GM19328 (cell line): Measurements from ENCODE around the gene GPR146.
"Not testable (repeated sequence)": the region's sequence is repeated elsewhere in the genome, so short reads cannot be mapped to it uniquely, and the experiment has no call there.

Experiments
- ATAC-seq: cut with Tn5 transposase; IDR thresholded peaks from one replicate; pipeline ENCODE4 v1.9.1; 2021; ENCODE audit warnings: mild to moderate bottlenecking, moderate library complexity; ENCODE audit not compliant: unreplicated experiment

Gene GPR146

DNA sequence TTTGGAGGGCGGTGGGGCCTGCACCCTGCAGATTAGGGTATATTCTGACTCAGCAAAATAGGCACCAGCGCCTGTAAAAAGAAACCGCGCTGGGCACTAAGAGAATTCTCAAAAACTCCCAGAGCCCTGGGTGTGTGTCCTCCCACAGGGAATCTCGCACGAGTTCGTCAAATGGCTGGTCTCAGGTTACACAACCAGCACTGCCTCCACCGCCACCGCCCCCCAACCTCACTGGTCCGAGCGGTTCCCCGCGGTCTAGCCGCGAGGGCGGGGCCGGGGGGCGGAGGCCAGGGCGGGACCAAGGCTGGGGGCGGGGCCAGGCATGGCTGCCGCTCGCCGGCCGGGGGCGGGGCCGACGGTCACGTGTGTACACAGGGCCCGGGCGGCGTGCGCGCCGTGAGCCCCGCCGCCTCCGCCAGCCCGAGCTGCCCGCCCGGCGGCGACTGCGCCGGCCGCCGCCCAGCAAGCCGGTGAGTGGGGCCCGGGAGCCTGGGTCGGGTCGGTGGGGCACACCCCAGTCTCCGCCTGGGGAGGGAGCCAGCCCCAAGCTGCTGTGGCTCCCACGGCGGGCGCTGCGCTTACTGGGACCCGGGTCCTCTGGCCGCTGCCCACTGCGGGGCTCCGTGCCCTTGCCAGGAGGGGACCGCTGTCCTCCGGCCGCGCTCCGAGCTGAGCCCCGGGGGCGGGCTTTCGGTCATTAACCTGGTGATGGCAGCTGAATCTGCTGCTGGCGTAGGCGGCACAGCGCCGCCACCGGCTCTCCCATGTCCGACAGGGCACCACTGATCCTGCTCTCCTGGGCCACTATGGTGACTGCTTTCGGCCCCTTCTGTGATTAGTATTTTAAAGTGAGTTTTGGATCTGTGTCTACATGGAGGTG is at the start of gene GPR146:
TSS of gene GPR146 (plus strand) at position 358 of the 880 bp plus-strand sequence. CDS start 12,970 bp downstream, outside the sequence.
- peak; percentile 95 for ATAC-seq

DNA sequence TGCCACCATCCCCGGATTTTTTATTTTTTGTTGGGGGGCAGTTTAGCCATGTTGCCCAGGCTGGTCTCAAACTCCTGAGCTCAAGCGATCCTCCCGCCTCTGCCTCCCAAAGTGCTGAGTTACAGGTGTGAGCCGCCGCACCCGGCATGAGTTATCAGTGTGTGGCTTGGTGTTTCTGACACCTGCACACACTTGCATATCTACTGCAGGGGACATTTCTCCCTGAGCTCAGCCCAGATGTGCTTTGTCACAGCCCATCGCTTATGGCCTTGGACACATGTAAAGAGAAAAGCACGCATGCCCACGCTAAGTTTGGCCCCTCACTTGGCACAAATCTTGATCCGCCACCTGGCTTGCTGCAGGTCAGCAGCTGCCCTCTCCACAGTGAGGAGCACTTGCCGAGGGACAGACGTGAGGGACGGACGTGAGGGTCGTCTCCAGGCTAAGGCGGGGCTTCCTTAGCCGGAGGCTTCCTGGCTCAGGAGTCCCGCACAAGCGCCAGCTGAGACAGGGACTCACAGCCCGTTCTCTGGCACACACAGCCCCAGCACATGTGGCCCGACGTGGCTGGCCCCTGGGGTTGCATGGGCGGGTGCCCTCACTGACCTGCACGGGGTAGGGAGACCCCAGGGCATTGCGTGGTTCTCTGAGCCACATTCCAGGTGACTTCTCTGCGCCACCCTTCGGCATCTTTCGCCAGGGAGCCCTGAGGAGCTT is 49.6 kb upstream of the GPR146 start:
- ATAC-seq = no peak

GRCh38 chr7:995571-995970 is 48.8 kb upstream of the GPR146 start:
- ATAC-seq = no peak

GRCh38 chr7:996079-996872 is 48.1 kb upstream of the GPR146 start:
- no peak for ATAC-seq

GRCh38 chr7:997404-998395 is 46.6 kb upstream of the GPR146 start:
- no peak for ATAC-seq

GRCh38 chr7:999149-999879 is 45.0 kb upstream of the GPR146 start:
- no peak for ATAC-seq

DNA sequence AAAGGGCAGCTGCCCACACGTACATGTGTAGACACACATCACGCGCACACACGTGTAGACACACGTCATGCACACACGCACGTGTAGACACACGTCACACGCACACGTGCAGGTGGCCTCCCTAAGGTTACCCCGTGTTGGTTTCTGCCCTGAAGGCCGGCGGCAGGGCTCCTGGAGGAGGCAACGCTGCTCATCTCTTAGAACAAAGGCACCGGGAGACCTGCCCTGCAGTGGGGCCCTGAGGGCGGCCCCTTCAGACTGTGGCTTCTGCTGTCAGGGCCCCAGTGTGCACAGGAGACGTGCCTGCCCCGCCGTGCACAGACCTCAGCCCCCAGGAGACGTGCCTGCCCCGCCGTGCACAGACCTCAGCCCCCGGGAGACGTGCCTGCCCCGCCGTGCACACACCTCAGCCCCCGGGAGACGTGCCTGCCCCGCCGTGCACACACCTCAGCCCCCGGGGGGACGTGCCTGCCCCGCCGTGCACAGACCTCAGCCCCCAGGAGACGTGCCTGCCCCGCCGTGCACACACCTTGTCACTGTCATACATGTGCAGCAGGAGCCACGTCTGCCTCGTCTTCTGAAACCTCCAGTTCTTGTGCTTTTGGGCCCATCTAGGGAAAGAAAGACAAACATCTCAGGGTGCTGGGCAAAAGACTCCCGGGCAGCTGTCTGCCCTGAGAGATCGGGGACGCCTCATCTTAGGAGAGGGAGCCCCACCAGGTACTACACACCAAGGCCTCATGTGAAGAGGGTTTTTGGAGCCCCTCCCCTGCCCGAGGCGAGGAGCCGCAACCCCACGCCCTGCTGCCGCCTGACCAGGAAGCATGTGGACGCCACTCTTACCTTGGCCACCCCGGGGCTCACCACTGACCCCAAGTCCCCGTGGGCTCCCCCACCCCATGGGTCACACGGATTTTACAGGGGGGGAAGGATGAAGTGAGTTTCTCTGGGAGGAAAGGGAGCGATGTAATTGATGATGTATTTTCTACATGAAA is 44.1 kb upstream of the GPR146 start:
- no peak for ATAC-seq

GRCh38 chr7:1001069-1001770 is 43.1 kb upstream of the GPR146 start:
- ATAC-seq = not testable (repeated sequence)

GRCh38 chr7:1002026-1002425 is 42.3 kb upstream of the GPR146 start:
- not testable (repeated sequence) for ATAC-seq

GRCh38 chr7:1002445-1002844 is 41.9 kb upstream of the GPR146 start:
- ATAC-seq = not testable (repeated sequence)

DNA sequence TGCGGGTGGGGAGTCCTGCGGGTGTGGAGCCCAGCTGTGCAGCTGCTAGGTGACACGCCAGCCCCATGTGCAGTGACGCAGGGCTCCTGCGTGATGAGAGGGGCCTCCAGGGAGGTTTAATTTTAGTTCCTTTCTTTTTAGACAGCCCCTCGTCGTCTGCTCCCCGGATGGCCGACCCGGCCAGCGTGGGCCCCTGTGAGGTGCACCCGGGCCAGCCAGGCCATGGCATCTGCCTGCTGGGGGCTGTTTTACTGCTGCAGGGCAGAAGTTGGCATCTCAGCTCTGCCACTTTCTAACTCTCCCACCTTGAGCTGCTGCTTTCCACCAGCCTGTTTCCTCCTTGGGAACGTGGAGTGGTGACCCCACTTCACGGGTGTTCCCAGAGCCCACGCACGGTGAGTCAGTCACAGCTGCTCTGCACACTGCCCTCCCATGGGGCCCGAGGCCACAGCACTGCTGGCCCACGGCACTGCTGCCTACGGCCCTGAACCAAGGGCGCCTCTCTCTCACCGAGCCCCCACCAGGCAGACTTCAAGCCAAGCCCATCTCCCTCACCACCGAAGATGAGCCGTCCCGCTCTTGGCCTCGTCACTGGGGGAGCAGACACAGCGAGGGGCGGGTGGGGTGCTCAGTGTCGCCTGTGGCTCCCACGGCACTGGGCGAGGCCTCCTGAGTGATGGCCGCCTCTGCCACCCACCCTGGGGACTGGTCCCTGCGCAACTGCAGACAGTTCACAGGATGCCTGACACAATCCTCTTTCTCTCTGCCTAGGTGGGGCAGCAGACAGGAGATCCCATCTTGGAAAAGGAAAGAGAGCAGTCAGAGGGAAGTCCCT is 40.1 kb upstream of the GPR146 start:
- ATAC-seq = no peak

GRCh38 chr7:1005303-1005702 is 39.0 kb upstream of the GPR146 start:
- ATAC-seq = no peak

DNA sequence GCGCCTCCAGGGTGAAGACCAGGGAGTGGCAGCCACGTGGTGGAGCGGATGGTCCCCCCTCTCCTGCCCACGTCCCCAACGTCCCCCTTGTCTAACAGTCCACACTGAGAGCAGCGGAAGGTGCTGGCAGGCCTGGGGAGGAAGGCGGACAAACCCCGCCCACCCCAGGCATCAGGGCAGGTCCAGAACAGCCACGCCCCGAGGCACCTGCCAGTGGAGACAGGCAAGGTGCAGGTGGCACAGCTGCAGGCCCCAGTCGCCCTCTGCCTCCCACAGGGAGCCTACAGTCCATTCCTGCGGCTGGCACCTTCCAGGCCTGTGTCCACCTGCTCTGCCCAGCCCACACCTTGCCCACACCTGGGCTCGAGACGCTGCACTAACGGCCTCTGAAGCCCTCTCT is 36.4 kb upstream of the GPR146 start:
- ATAC-seq = no peak

- ATAC-seq = no peak
Measured at GRCh38 chr7:1008733-1009363, 35.5 kb upstream of the GPR146 start.

GRCh38 chr7:1009747-1010146 is 34.6 kb upstream of the GPR146 start:
- ATAC-seq = no peak

GRCh38 chr7:1010226-1010625 is 34.1 kb upstream of the GPR146 start:
- no peak for ATAC-seq
